HUES64 (cell line): Measurements from ENCODE around the gene RHBDD1.
"Not testable (repeated sequence)": the region's sequence is repeated elsewhere in the genome, so short reads cannot be mapped to it uniquely, and the experiment has no call there.

Experiments used
- H3K27ac ChIP-seq: 2 replicates; pipeline ENCODE4 v1.7.0; 2013; ENCODE audit warnings: low read depth, low read length, inconsistent platforms
- H3K27me3 ChIP-seq: 2 replicates; pipeline ENCODE4 v1.6.1; 2013; ENCODE audit warnings: mild to moderate bottlenecking, low read length; ENCODE audit not compliant: insufficient read depth
- H3K36me3 ChIP-seq: 2 replicates; pipeline ENCODE4 v1.6.1; 2013; ENCODE audit warnings: mild to moderate bottlenecking, low read length; ENCODE audit not compliant: insufficient read depth
- H3K4me1 ChIP-seq: 2 replicates; pipeline ENCODE4 v1.6.1; 2013; ENCODE audit warnings: mild to moderate bottlenecking, low read length, moderate library complexity; ENCODE audit not compliant: insufficient read depth
- H3K4me3 ChIP-seq: 2 replicates; pipeline ENCODE4 v1.5.1; 2013; ENCODE audit warnings: mild to moderate bottlenecking, low read length, moderate library complexity
- H3K9ac ChIP-seq: 2 replicates; pipeline ENCODE4 v1.6.1; 2013; ENCODE audit warnings: mild to moderate bottlenecking, low read depth, low read length
- H3K9me3 ChIP-seq: 2 replicates; pipeline ENCODE4 v1.6.1; 2013; ENCODE audit warnings: low read depth, low read length; ENCODE audit not compliant: insufficient read depth
- WGBS: fragments of 150-250, 120-280 bp; methylation state at CpG from one replicate; pipeline ENCODE4 v1.1.7; 2013; ENCODE audit warnings: missing lambda C conversion rate; 5-methylcytosine and 5-hydroxymethylcytosine counted together

RHBDD1 gene

DNA sequence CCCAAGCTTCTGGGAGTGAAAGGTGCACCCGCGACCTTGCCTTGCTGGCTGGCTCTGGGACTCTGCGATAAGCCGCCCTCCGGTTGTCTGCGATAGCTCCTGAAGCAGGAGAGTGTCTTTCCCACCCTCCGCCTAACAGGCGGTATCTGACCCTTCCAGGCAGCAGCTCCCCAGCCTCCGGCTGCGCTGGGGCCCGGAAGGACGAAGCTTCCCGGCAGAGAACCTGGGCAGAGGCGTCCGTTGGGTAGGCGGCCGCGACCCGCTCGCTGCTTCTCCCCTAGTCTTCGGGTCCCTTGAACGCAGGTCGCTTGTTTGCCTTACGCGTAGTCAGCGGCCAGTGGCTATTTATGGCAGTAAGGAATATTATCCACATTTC lies 446 bp upstream of the RHBDD1 start:
- Histone ChIP-seq H3K9ac (peak overlapping the region; percentile 77), H3K4me1 (peaks cover 4% of the 10 kb centered on the region), H3K27ac (peak overlapping the region; percentile 85; the same call in 1 of the 2 replicates), H3K36me3 (0 out of 2 replicates have a peak, but pooled peaks cover 7% of the 10 kb centered on the region), H3K9me3 (no peaks in the 10 kb centered on the region), H3K27me3 (no peaks in the 10 kb centered on the region), H3K4me3 (peak overlapping the region; percentile 67)
- 24% methylated on average over 26 of the region's 26 CpGs for WGBS

DNA sequence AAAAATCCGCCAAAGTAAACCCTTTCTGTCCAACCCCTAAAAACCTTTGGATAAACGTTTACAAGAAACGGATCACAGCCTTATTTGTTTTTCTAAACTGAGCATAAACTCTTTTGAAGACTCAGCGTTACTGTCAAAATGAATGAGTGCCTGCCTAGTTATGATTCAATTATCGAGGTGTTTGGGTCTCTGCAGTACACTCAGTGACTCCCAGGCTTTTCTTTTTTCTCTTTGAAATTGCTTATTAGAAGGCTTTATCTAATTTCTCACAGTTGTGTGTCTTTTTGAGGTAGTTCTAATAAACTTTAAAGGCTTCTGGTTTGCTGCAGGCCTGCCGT lies 663 bp downstream of the RHBDD1 start:
- peak overlapping the region; percentile 85 for H3K27ac ChIP-seq
- 46% methylated on average over 6 of the region's 6 CpGs for WGBS
- peaks cover 7% of the 10 kb centered on the region; the same call in 1 of the 2 replicates for H3K36me3 ChIP-seq
- peak overlapping the region; percentile 67 for H3K4me3 ChIP-seq
- peaks cover 4% of the 10 kb centered on the region for H3K4me1 ChIP-seq
- H3K9me3 ChIP-seq: no peaks in the 10 kb centered on the region
- peak overlapping the region; percentile 77 for H3K9ac ChIP-seq
- H3K27me3 ChIP-seq: no peaks in the 10 kb centered on the region

DNA sequence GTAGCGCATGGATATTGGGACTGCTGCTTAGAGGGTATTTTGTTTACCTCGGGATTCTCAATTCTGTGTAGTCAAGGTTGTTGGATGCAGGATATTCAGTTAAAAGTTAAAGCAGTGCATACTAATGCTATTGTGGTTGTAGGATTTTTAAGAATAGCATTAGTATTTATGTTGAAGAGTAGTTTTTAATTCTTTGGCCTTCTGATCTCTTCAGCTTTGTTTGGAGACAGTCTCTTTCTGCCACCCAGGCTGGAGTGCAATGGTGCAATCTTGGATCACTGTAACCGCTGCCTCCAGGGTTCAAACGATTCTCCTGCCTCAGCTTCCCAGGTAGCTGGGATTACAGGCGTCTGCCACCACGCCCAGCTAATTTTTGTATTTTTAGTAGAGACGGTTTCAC lies 1.5 kb downstream of the RHBDD1 start:
- Histone ChIP-seq H3K9me3 (no peaks in the 10 kb centered on the region), H3K9ac (no peak overlapping the region), H3K36me3 (peaks cover 7% of the 10 kb centered on the region; the same call in 1 of the 2 replicates), H3K4me3 (no peak overlapping the region), H3K27me3 (no peaks in the 10 kb centered on the region), H3K4me1 (peaks cover 4% of the 10 kb centered on the region), H3K27ac (no peak overlapping the region)
- 94% methylated on average over 7 of the region's 7 CpGs for WGBS

DNA sequence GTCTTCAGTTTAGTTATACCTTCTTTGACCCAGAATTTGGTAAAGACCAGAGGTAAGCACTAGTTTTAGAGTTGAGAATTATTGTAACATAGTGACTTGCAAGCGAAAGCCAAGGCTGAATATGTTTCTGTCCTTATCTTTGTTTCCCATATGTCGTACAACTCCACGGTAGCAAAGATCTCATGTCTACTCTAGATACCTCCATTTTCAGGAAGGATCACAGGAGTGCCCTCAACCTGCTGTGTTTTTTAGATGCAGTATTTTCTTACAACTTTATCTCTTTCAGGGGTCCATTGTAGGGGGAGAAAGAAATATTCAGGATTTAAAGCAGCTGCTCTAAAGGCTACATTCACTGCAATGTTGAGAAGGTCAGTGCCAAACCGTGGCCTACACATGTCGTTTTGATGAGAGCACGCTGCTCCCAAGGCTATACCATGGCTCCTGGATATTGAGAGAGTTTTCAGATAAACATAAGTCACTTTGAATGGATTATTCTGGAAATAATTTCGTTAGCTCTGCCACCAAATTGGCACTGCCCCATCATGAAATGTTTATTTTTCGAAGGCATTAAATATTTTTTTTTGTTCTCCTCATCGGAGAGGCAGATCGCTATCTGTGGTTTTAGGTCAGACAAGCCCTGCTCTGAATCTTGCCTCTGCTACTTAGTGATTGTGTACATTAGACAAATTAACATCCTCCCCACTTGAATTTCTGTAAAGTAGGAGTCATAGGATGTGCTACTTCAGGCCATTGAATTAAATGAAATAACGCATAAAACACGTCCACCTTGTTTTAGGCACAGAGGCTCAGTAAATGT lies 2.1 kb downstream of the RHBDD1 start:
- no peaks in the 10 kb centered on the region for H3K9me3 ChIP-seq
- H3K36me3 ChIP-seq: peaks cover 7% of the 10 kb centered on the region; the same call in 1 of the 2 replicates
- no peak overlapping the region for H3K9ac ChIP-seq
- no peak overlapping the region for H3K4me3 ChIP-seq
- no peaks in the 10 kb centered on the region for H3K27me3 ChIP-seq
- H3K27ac ChIP-seq: no peak overlapping the region
- peaks cover 4% of the 10 kb centered on the region for H3K4me1 ChIP-seq
- WGBS: 96% methylated on average over 12 of the region's 12 CpGs

DNA sequence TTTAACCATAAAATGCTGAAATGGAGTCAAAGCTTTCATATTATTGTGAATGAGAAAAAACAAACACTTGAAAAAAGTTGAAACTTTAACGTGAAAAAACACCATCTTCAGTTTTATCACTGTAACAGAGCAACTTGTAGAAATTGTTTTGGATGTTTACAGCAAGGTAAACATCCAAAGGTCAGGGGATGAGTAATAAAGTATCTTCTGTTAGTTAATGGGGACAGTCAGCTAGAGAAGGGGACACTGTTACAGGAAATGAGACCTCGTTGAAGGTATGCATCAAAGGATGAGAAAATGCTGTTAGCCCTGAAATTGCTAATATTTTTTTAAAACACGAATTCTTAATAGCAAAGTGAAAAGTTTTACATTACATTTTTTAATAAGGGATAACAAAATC lies 2.9 kb downstream of the RHBDD1 start:
- 85% methylated on average over 1 of the region's 3 CpGs for WGBS
- Histone ChIP-seq H3K27ac (no peak overlapping the region), H3K27me3 (no peaks in the 10 kb centered on the region), H3K4me3 (no peak overlapping the region), H3K4me1 (peaks cover 4% of the 10 kb centered on the region), H3K36me3 (peaks cover 7% of the 10 kb centered on the region; the same call in 1 of the 2 replicates), H3K9ac (no peak overlapping the region), H3K9me3 (no peaks in the 10 kb centered on the region)

DNA sequence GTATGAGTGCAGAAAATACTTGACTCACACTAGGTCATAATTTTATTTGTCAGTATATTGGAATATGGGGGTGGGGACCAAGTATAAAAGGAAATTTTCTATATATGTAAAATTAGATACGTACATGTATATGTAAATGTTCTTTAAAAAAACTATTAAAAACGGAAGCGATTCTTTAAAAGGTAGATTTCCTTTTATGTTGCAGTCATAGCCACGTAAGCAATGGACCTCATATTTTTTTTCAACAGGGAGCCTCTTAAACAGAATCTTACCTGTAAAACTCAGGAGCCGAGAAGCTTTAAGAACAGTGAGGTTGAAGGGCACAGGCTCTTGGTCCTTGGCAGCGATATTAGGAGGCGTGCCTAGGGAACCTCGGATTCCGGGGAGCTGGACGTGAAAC lies 3.3 kb downstream of the RHBDD1 start:
- Histone ChIP-seq H3K27ac (no peak overlapping the region), H3K9ac (no peak overlapping the region), H3K27me3 (no peaks in the 10 kb centered on the region), H3K4me1 (peaks cover 4% of the 10 kb centered on the region), H3K36me3 (peaks cover 7% of the 10 kb centered on the region; the same call in 1 of the 2 replicates), H3K4me3 (no peak overlapping the region), H3K9me3 (no peaks in the 10 kb centered on the region)
- WGBS: 97% methylated on average over 10 of the region's 10 CpGs

DNA sequence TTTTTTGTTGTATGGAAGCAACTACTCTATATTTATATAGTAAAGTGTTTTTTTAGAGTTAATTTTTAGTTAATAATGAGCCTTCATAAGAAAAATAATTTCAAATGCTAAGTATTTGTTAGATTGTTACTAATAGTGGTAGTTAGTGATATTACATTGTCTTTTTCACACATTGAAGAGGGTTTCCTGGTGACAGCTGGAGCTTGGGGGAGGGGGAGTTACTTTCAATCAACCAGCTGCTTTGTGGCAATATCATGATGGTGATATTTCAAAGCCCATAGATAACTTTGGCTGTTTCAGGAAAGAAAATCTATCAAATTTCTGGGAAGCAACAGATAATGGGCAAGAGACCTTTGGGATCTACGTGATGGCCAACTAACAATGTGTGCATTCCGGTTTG lies 4.1 kb downstream of the RHBDD1 start:
- WGBS: 97% methylated on average over 2 of the region's 2 CpGs
- Histone ChIP-seq H3K9ac (no peak overlapping the region), H3K27ac (no peak overlapping the region)

DNA sequence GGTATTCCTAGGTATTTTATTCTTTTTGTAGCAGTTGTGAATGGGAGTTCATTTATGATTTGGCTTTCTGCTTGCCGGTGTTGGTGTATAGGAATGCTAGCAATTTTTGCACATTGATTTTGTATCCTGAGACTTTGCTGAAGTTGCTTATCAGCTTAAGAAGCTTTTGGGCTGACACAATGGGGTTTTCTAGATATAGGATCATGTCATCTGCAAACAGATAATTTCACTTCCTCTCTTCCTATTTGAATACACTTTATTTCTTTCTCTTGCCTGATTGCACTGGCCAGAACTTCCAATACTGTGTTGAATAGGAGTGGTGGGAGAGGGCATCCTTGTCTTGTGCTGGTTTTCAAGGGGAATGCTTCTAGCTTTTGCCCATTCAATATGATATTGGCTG lies 7.1 kb downstream of the RHBDD1 start:
- not testable (repeated sequence) for H3K36me3 ChIP-seq, H3K9ac ChIP-seq, H3K27ac ChIP-seq, H3K9me3 ChIP-seq, H3K4me1 ChIP-seq, H3K27me3 ChIP-seq, H3K4me3 ChIP-seq
- WGBS: 97% methylated on average over 1 of the region's 1 CpG

More for the DNA sequence above, 4.1 kb downstream of the RHBDD1 start:
- Histone ChIP-seq H3K4me3 (no peak overlapping the region), H3K36me3 (peaks cover 7% of the 10 kb centered on the region; the same call in 1 of the 2 replicates), H3K27me3 (no peaks in the 10 kb centered on the region), H3K4me1 (peaks cover 4% of the 10 kb centered on the region), H3K9me3 (no peaks in the 10 kb centered on the region)

DNA sequence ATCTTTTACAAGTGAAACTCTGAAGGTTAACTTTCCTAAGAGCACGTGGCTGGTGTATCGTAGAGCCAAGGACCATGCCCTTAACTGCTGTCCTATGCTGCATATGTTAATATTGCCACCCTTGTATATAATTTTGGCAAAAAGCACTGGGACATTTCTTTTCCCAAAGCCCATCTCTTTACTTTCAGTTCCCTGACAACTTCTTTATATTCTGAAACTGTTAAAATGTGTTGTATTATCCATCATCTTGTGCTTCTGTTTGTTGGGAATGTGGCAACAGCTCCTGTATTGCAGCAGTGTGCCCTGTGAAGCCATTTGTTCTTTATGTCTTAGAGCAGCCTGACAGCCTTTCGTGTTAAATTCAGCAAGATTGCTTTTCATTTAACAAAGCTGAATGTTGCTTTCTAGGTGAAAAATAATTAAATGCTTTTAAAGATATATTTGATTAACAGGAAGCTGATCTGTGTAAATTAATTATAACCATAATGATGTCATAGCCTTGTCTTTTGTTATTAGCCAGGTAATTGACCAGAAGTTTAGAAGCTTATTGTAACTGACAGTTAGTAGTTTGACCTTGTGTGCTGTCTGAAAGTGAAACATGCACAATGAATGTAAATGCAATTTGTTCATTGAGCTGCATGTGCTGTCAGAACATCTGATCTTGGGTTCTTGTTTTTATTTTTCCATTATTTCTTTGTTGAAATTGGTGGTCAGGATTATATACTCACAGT lies 9.7 kb downstream of the RHBDD1 start:
- Histone ChIP-seq H3K27me3 (no peaks in the 10 kb centered on the region), H3K9ac (no peak overlapping the region), H3K9me3 (no peaks in the 10 kb centered on the region), H3K4me3 (no peak overlapping the region), H3K4me1 (no peaks in the 10 kb centered on the region), H3K36me3 (no peaks in the 10 kb centered on the region; the same call in 1 of the 2 replicates), H3K27ac (no peak overlapping the region)
- 95% methylated on average over 3 of the region's 3 CpGs for WGBS

DNA sequence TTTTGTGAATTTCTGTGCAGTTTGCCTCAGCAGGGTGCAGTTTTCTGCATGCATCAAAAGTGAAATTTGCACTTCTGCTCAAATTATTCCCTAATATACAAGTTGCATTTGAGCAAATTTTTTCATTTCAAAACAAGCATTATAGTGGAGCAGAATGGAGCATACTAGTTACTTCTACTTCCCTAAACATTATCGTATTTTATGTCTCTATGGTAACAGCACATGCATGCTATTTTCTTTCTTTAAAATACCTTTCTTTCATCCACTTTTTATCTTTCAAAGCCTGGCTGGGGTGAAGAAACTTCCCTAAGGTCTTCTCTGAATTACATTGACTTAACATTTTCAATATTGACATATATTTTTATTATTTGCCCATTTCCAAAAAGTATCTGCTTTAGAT lies 11.2 kb downstream of the RHBDD1 start:
- Histone ChIP-seq H3K9me3 (no peaks in the 10 kb centered on the region), H3K36me3 (no peaks in the 10 kb centered on the region), H3K27me3 (no peaks in the 10 kb centered on the region), H3K4me1 (no peaks in the 10 kb centered on the region), H3K4me3 (no peak overlapping the region), H3K9ac (no peak overlapping the region), H3K27ac (no peak overlapping the region)
- 90% methylated on average over 1 of the region's 1 CpG for WGBS

DNA sequence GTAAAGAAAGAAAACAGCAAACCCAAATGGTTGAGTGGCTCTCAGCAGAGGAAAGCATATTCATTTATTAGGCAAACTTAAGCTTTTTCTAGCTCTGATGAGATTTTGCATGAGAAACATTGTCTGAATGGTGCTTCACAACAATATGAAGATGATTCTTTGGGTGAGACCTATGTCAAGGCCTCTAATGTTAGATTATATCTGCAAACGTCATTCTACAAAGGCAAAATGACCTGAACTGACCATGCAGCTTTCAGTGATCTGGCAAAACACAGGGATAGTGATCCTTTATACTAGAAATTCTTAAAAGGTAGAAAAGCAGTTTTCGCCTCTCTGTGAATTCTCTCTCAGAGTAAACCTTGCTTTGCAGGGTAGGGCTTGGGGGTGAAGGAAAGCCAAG lies 11.7 kb downstream of the RHBDD1 start:
- Histone ChIP-seq H3K27ac (no peak overlapping the region), H3K9me3 (no peaks in the 10 kb centered on the region), H3K4me3 (no peak overlapping the region), H3K9ac (no peak overlapping the region), H3K4me1 (no peaks in the 10 kb centered on the region), H3K27me3 (no peaks in the 10 kb centered on the region), H3K36me3 (no peaks in the 10 kb centered on the region)
- WGBS: 100% methylated on average over 2 of the region's 2 CpGs
